Upper lobe of right lung (tissue), 1 donor: Measurements from ENCODE around the gene DAD1. TPM values are rescaled to one million over a fixed set of nuclear protein-coding genes. Genes with fewer than 3 reads are reported as not detected.
A peak's percentile ranks its signal among the peaks of the same experiment; 100 is the strongest.

Source experiments
- ATAC-seq: fragments of 200-7000 bp; cut with Tn5 transposase; one replicate; pipeline ENCODE4 v1.9.1; 2020; ENCODE audit warnings: mild to moderate bottlenecking, moderate library complexity
- DNase-seq: peaks from one replicate; pipeline ENCODE4 v3.0.0-alpha.2; 2020
- H3K27ac ChIP-seq: fragments of 200-600 bp; one replicate; pipeline ENCODE4 v1.8.0; 2022
- H3K27me3 ChIP-seq: fragments of 200-600 bp; one replicate; pipeline ENCODE4 v1.8.0; 2022; ENCODE audit warnings: mild to moderate bottlenecking
- H3K36me3 ChIP-seq: fragments of 200-600 bp; one replicate; pipeline ENCODE4 v1.8.0; 2022
- H3K4me1 ChIP-seq: fragments of 200-600 bp; one replicate; pipeline ENCODE4 v1.8.0; 2022
- H3K4me3 ChIP-seq: fragments of 200-600 bp; one replicate; pipeline ENCODE4 v1.8.0; 2022; ENCODE audit warnings: mild to moderate bottlenecking
- H3K9me3 ChIP-seq: fragments of 200-600 bp; one replicate; pipeline ENCODE4 v1.8.0; 2022
- CTCF ChIP-seq: fragments of 200-600 bp; IDR thresholded peaks from one replicate; pipeline ENCODE4 v1.8.0; 2022; ENCODE audit warnings: antibody characterized with exemption
- intact Hi-C: fragments of 100-400 bp; cut with DNase I; formaldehyde crosslinking; loops from one replicate; pipeline ENCODE4 v1.11.0; 2022
- total RNA-seq: library from RNA; stranded (reverse); fragmentation: NEBNext Ultra II Directional; extraction: Animal tissue kit (Norgen Biotek cat#: 25700); gene quantifications from one replicate; pipeline ENCODE4 v1.2.1, GENCODE V29; 2021
- donor health status: DM: no; HTN: yes; CAD: no; lungs with severe emphysema.

The DAD1 gene
- total RNA-seq, 1 donor from 2014 or later = 184 TPM

GRCh38 chr14:22553445-22553844 lies 35.6 kb downstream of the DAD1 start:
- H3K9me3 ChIP-seq = no peaks in the 10 kb centered on the region
- H3K27ac ChIP-seq = no peak overlapping the region
- intact Hi-C loops = loop anchor here (10.0 kb wide), 1 partner anchor 169 kb away; no protein-coding TSS in a partner anchor
- H3K27me3 ChIP-seq = no peaks in the 10 kb centered on the region
- no peak for ATAC-seq
- H3K4me3 ChIP-seq = no peak overlapping the region
- H3K4me1 ChIP-seq = peaks cover 31% of the 10 kb centered on the region
- no peaks in the 10 kb centered on the region for H3K36me3 ChIP-seq
- DNase-seq = no peak
- TF ChIP-seq CTCF = no peak

- H3K4me1 ChIP-seq = peaks cover 31% of the 10 kb centered on the region
- no peaks in the 10 kb centered on the region for H3K27me3 ChIP-seq
- ATAC-seq (no peak), DNase-seq (no peak)
- intact Hi-C loops = loop anchor here (10.0 kb wide), 1 partner anchor 168 kb away; no protein-coding TSS in a partner anchor
- no peak for TF ChIP-seq CTCF
- no peak overlapping the region for H3K4me3 ChIP-seq
- H3K9me3 ChIP-seq = no peaks in the 10 kb centered on the region
- no peak overlapping the region for H3K27ac ChIP-seq
- no peaks in the 10 kb centered on the region for H3K36me3 ChIP-seq
These were observed 36.3 kb downstream of the DAD1 start for GRCh38 chr14:22552827-22553076.

GRCh38 chr14:22552001-22552826 lies 36.8 kb downstream of the DAD1 start:
- no peaks in the 10 kb centered on the region for H3K36me3 ChIP-seq
- TF ChIP-seq CTCF = no peak
- H3K4me1 ChIP-seq = peaks cover 32% of the 10 kb centered on the region
- H3K27ac ChIP-seq = no peak overlapping the region
- H3K9me3 ChIP-seq = no peaks in the 10 kb centered on the region
- no peak for DNase-seq
- ATAC-seq = no peak
- H3K27me3 ChIP-seq = no peaks in the 10 kb centered on the region
- no peak overlapping the region for H3K4me3 ChIP-seq
- intact Hi-C loops = loop anchor here (10.0 kb wide), 1 partner anchor 167 kb away; no protein-coding TSS in a partner anchor

- intact Hi-C loops = loop anchor here (10.0 kb wide), 1 partner anchor 167 kb away; no protein-coding TSS in a partner anchor
- DNase-seq = no peak
- no peak for TF ChIP-seq CTCF
- Histone ChIP-seq H3K36me3 (no peaks in the 10 kb centered on the region), H3K27me3 (no peaks in the 10 kb centered on the region), H3K27ac (no peak overlapping the region), H3K4me1 (peaks cover 29% of the 10 kb centered on the region), H3K9me3 (no peaks in the 10 kb centered on the region), H3K4me3 (no peak overlapping the region)
- no peak for ATAC-seq
These were observed 37.4 kb downstream of the DAD1 start for GRCh38 chr14:22551605-22551997.

- Histone ChIP-seq H3K27me3 (no peaks in the 10 kb centered on the region), H3K9me3 (no peaks in the 10 kb centered on the region), H3K4me3 (no peak overlapping the region), H3K36me3 (no peaks in the 10 kb centered on the region), H3K4me1 (peaks cover 25% of the 10 kb centered on the region), H3K27ac (peak overlapping the region; percentile 24)
- intact Hi-C loops = loop anchor here (10.0 kb wide), 1 partner anchor 165 kb away; no protein-coding TSS in a partner anchor
- DNase-seq (no peak), ATAC-seq (no peak)
- no peak for TF ChIP-seq CTCF
These were observed 38.9 kb downstream of the DAD1 start for GRCh38 chr14:22549981-22550673.
